PFSK-1 (cell line): ENCODE measurements around the gene CCDC171. TPM values are rescaled to one million over a fixed set of nuclear protein-coding genes. Genes with fewer than 3 reads are reported as not detected.
A peak's percentile ranks its signal among the peaks of the same experiment; 100 is the strongest.

Experiments
- FOXP2 ChIP-seq: optimal IDR thresholded peaks from 2 replicates; pipeline ENCODE3; 2011; ENCODE audit warnings: borderline replicate concordance, control low read depth, inconsistent platforms; ENCODE audit not compliant: insufficient read depth; ENCODE audit errors: extremely low read length, extremely low read depth
- POLR2AphosphoS5 ChIP-seq: IDR thresholded peaks from 2 replicates; pipeline ENCODE4 v1.6.1; 2012; ENCODE audit warnings: low read depth, mild to moderate bottlenecking, control low read depth, low read length, moderate library complexity
- SIN3A ChIP-seq: IDR thresholded peaks from 2 replicates; pipeline ENCODE4 v1.6.1; 2012; ENCODE audit warnings: mild to moderate bottlenecking, low read length, moderate library complexity, borderline replicate concordance; ENCODE audit not compliant: insufficient read depth
- TAF1 ChIP-seq: IDR thresholded peaks from 2 replicates; pipeline ENCODE4 v1.6.1; 2012; ENCODE audit warnings: low read length, control low read depth, borderline replicate concordance; ENCODE audit not compliant: insufficient read depth
- polyA plus RNA-seq: library from polyadenylated mRNA; unstranded; fragments of >200 nt; gene quantifications from one replicate; pipeline ENCODE4 v1.2.1, GENCODE V29; 2012; ENCODE audit warnings: low read depth, missing spikeins; ENCODE audit not compliant: insufficient read length
- TF ChIP-seq, protein P1 (sequence below), 2 experiments: IDR thresholded peaks; 2 replicates each; pipeline versions ENCODE4 v1.6.1 to v1.8.0; 2011 to 2012; ENCODE audit warnings: low read depth in 2 of 2, low read length in 2 of 2, control low read depth in 1 of 2, inconsistent platforms in 1 of 2, mild to moderate bottlenecking in 1 of 2, moderate library complexity in 1 of 2; ENCODE audit not compliant: insufficient read depth in 1 of 2

CCDC171 gene
- polyA plus RNA-seq, result 0.44 TPM

DNA sequence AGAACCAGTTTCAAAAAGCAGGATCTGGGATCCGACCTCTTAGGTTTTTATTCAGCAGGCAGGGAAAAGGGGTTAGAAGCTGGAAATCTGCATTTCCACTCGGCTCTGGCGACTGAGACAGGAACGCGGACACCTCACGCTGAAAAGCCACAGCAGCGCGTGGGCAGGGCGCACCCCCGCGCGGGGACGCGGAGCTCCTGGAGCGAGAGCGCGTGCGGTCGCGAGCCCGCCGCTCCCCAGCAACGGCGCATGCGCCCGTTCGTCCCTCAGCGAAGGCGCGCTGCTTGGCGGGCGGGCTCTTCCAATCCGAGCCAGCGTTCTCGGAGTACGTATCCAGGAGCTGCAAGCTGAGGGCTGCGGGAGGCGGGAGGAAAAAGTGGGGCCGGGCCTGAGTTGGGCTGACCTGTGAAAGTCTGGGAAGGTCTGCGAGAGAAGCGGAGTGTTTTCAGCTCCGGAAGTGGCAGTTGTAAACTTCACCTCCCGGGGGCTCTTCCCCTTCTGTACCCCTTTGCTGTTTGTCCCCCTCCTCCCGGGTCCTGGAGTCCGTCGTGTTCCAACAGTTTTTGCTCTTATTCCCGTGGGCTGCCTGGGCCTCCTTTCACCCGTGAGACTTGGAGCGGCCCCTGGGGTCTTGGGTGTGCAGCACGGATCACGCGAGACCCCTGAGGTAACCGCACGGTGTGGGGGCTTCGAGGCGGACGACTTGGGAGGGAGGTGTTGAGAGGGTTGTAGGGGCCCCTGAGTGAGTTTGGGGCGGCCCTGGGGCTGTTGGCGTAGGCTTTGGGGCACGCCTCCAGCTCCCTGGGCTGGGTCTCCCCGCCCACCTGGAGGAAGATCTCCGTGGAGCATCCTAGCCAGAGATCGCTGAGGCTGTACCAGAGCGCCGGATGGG is at the start of gene CCDC171:
CCDC171 (plus strand) TSS at position 408 of the 892 bp plus-strand sequence. CDS start 11,046 bp downstream, outside the sequence.
- no peak for TF ChIP-seq TAF1
- TF ChIP-seq FOXP2, result peak; percentile 61
- TF ChIP-seq POLR2AphosphoS5, result peak; percentile 64
- TF ChIP-seq, protein P1, sequence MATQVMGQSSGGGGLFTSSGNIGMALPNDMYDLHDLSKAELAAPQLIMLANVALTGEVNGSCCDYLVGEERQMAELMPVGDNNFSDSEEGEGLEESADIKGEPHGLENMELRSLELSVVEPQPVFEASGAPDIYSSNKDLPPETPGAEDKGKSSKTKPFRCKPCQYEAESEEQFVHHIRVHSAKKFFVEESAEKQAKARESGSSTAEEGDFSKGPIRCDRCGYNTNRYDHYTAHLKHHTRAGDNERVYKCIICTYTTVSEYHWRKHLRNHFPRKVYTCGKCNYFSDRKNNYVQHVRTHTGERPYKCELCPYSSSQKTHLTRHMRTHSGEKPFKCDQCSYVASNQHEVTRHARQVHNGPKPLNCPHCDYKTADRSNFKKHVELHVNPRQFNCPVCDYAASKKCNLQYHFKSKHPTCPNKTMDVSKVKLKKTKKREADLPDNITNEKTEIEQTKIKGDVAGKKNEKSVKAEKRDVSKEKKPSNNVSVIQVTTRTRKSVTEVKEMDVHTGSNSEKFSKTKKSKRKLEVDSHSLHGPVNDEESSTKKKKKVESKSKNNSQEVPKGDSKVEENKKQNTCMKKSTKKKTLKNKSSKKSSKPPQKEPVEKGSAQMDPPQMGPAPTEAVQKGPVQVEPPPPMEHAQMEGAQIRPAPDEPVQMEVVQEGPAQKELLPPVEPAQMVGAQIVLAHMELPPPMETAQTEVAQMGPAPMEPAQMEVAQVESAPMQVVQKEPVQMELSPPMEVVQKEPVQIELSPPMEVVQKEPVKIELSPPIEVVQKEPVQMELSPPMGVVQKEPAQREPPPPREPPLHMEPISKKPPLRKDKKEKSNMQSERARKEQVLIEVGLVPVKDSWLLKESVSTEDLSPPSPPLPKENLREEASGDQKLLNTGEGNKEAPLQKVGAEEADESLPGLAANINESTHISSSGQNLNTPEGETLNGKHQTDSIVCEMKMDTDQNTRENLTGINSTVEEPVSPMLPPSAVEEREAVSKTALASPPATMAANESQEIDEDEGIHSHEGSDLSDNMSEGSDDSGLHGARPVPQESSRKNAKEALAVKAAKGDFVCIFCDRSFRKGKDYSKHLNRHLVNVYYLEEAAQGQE (IDR thresholded peaks at IDR 0.05; ENCODE audit: insufficient read depth in 1 of 2, low read depth in 2 of 2, low read length in 2 of 2), result no peak
- no peak for TF ChIP-seq SIN3A

DNA sequence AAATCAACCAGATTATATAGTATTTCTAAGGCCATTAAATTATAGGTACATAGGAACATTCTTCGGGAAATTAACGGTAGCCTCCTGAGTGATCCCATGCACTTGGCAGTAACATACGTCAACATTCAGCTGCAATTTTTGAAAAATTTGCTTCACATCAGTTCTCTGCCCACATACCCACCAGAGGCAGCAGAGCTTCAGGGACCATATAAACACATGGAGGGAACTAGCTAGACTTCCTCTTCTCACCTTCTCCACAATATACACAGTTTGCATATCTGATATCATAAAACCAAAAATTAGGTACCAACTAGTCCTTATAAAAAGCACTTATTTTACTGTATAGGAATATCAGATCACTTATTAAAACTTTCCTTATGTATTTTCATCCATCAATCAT is 46.9 kb upstream of the CCDC171 start:
- TF ChIP-seq SIN3A (no peak), POLR2AphosphoS5 (no peak)

DNA sequence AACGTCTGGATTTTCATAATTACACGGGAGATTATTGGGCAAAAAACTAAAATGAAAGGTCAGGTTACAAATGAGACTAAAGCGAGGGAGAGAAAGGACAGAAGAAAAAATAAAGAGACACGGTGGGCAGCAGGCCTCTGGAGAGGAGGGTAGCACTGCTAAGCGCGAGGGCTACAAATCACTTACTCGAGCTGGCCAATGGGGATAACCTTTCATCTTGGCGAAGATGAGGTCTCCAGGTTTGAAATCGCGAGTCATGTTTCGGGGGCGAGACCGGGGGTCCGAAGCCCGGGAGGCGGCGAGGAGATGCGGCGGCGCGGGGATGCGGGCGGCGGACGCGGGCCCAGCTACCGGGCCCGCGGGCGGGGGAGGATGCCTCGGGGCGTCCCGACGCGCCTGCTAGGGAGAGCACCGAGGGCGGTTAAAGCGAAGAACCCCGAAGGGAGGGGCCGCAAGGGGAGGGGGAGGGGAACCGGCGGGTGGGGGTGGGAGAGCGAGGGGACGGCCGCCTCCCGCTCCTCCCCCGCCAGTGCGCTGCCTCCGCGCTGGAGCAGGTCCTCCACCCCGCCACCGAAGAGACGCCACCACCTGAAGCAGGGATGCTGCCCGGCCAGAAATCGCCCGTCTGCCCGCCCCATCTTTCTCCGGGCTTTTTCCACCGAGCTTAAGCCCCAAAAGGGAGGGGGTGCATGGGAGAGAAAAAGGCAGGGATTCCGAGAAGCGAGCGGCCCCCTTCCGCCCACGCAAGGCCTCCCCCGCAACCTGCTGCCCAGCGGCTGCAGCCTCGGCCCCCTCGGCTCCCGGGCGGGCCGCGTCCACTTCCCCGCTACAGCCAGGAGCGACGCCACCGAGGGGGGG is 42.7 kb upstream of the CCDC171 start:
- TF ChIP-seq, protein P1 (IDR thresholded peaks at IDR 0.05; ENCODE audit: insufficient read depth in 1 of 2, low read depth in 2 of 2, low read length in 2 of 2), result no peak
- no peak for TF ChIP-seq FOXP2
- TF ChIP-seq TAF1, result no peak
- TF ChIP-seq POLR2AphosphoS5, result no peak
- no peak for TF ChIP-seq SIN3A

DNA sequence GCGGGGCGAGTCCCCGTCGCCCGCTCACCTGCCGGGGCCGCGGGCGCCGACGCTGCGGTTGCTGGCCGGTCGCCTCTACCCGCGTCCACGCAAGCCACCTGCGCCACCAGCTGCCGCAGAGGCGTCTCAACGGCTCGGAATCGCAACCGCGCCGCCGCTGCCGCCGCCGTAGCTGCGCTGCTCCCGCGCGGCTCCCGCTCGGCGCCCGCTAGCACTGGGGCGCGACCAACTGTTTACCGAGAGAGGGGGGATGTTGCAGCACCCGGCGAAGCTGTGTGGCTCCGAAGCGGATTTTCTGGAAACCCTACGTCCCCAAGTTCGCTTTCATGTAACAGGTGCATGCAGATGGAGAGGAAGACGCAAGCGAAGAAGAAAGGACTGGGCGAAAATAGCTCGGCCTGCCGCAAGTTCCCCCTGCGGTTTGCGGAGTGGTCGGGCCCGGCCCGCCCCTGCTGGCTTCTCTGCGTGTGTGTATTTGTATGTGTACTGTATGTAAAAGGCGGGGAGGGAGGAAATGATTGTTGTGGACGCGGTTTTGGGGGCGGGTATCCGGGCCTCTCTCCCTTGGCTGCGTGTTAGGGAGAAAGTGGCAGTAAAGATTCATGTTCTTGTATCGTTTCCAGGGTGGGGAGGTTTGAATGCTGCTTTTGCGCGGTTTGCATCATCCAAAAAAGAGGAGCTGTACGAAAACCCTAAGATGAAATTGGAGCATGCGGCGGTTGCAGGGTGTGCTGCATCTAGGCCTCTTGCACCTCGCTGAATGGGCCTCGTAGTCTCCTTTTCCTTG is 41.9 kb upstream of the CCDC171 start, which contains the start of gene PSIP1:
PSIP1 (minus strand) TSS at position 182 of the 787 bp plus-strand sequence. CDS start 782 bp downstream, outside the sequence.
- TF ChIP-seq, protein P1 (IDR thresholded peaks at IDR 0.05; ENCODE audit: insufficient read depth in 1 of 2, low read depth in 2 of 2, low read length in 2 of 2), result 0 out of 4 replicates have a peak, but pooled peaks of 1 of the 2 experiments have one; percentile 37
- TF ChIP-seq POLR2AphosphoS5 (peak; percentile 85), FOXP2 (peak; percentile 83), TAF1 (peak; percentile 86), SIN3A (no peak)

DNA sequence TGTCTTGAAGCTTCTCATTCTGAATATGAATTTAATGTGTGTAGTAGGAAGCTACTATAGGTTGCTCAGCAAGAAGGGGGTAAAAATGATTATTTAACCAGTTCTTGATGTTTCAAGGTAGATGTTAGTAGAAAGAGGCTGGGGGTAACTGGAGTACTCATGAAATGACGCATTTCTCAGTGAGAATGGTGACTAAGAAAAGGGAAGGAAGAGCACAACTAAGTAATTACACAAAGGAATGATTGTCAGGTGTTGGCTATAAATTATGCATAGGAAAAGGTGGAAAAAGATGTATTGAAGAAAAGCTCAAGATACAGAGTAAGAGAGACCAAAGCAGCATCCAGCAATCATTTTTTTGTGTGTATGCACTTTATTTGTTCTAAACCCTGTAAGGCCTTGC is 40.6 kb upstream of the CCDC171 start:
- TF ChIP-seq SIN3A (no peak), POLR2AphosphoS5 (no peak), TAF1 (no peak), FOXP2 (no peak)
- TF ChIP-seq, protein P1 (IDR thresholded peaks at IDR 0.05; ENCODE audit: insufficient read depth in 1 of 2, low read depth in 2 of 2, low read length in 2 of 2), result no peak
